ENCODE measurements around the gene PHLPP1. TPM values are rescaled to one million over a fixed set of nuclear protein-coding genes. Genes with fewer than 3 reads are reported as not detected.

PHLPP1 gene
- total RNA-seq, 1 experiment from 2014 or later = 39.9 TPM

DNA sequence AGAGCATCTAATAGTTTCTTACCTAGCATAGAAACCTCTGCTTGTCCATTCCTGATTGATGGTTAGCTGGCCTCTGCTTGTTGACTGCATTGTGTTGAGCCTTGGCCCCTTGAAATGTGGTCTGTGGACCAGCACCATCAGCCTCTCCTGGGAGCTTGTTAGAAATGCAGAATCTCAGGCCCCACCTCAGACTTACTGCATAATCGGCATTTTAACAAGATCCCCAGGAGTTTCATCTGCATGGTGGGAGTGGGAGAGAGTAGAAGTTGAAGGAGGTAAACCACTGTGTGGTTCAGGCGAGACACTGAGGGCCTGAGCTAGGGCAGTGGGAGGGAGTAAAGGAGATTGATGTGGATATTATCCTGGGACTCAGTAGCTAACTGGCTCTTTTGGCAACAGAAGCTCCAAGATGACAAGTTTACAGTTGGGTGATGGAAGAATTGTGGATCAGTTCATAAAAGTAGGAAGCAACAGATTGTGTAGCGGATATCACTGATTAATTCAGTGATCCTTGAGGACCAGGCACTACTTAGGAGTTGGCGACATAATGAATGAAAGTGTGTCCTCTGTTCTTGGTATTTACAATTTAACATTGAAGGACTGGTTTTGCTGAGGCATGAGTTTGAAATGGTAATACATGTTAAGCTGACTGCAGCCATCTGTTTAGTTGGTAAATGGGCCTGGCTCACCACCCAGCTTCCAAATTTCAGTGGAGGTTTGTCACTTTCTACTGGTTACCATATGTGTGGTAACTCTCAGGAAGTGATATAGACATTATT is 20.9 kb downstream of the PHLPP1 start:
- no peak overlapping the region for H3T11ph ChIP-seq (ENCODE audit: low read length)
- H3K36me3 Mint-ChIP-seq (ENCODE audit: insufficient read depth in 1 of 3, low read depth in 3 of 3) = peaks cover 11 to 33% (median 19%) of the 10 kb centered on the region in 3 experiments
- H4K5ac ChIP-seq (ENCODE audit: insufficient read length, low read depth, low read length) = no peak overlapping the region
- no peak overlapping the region for H2AFZ ChIP-seq (ENCODE audit: low read length)
- no peak overlapping the region for H2BK20ac ChIP-seq (ENCODE audit: low read depth, low read length, poor library complexity, severe bottlenecking)
- WGBS (ENCODE audit: extremely low coverage, insufficient read length, low lambda C conversion rate) = no CpG with 5 or more reads among the region's 4 CpGs
- peaks cover 6 to 20% of the 10 kb centered on the region in 2 experiments for H3K9me3 Mint-ChIP-seq
- H3K4ac ChIP-seq (ENCODE audit: low read depth, low read length) = no peak overlapping the region
- H3K23me2 ChIP-seq (ENCODE audit: insufficient read length, low read depth, low read length, poor library complexity, severe bottlenecking) = no peaks in the 10 kb centered on the region
- H3K79me1 ChIP-seq (ENCODE audit: insufficient read depth, low read depth, low read length, poor library complexity, severe bottlenecking) = peaks cover 7% of the 10 kb centered on the region
- H3K4me3 Mint-ChIP-seq = no peak overlapping the region; a peak in 1 of 5 replicates
- no peak for DNase-seq
- no peak overlapping the region for H3K9ac ChIP-seq (ENCODE audit: extremely low read depth, insufficient read length, low read length)
- no peak overlapping the region for H2BK15ac ChIP-seq (ENCODE audit: low read depth, low read length)
- H3K14ac ChIP-seq (ENCODE audit: insufficient read depth, low read length) = no peak overlapping the region
- no peak overlapping the region for H3K4me2 ChIP-seq (ENCODE audit: insufficient read depth, insufficient read length, low read length)
- H3K9me3 ChIP-seq (ENCODE audit: control insufficient read depth, low read depth, low read length) = no peaks in the 10 kb centered on the region
- H3K27ac ChIP-seq (ENCODE audit: insufficient read length, low read depth, low read length) = peak overlapping the region; percentile 66
- H3K79me2 ChIP-seq (ENCODE audit: insufficient read depth, low read length) = peaks cover 78% of the 10 kb centered on the region; the same call in 1 of the 2 replicates
- H3K4me1 ChIP-seq (ENCODE audit: insufficient read depth, low read length) = peaks cover 19% of the 10 kb centered on the region
- no peak overlapping the region for H4K8ac ChIP-seq (replicated peaks; ENCODE audit: insufficient read length, low read depth, low read length)
- H3K4me1 Mint-ChIP-seq = peaks cover 61 to 65% of the 10 kb centered on the region in 2 experiments
- H4K91ac ChIP-seq (ENCODE audit: insufficient read length, low read depth, low read length) = no peak overlapping the region
- no peak overlapping the region for H2BK12ac ChIP-seq (ENCODE audit: insufficient read length, low read depth, low read length)
- no peak overlapping the region for H3K56ac ChIP-seq (ENCODE audit: insufficient read length, low read depth, low read length)
- H3K18ac ChIP-seq (ENCODE audit: insufficient read length, low read depth, low read length) = no peak overlapping the region
- peak overlapping the region; percentile 46 for H2BK5ac ChIP-seq (ENCODE audit: insufficient read length, low read length)
- no peak overlapping the region for H2BK120ac ChIP-seq (ENCODE audit: low read depth, low read length, poor library complexity, severe bottlenecking)
- TF ChIP-seq, protein P1, sequence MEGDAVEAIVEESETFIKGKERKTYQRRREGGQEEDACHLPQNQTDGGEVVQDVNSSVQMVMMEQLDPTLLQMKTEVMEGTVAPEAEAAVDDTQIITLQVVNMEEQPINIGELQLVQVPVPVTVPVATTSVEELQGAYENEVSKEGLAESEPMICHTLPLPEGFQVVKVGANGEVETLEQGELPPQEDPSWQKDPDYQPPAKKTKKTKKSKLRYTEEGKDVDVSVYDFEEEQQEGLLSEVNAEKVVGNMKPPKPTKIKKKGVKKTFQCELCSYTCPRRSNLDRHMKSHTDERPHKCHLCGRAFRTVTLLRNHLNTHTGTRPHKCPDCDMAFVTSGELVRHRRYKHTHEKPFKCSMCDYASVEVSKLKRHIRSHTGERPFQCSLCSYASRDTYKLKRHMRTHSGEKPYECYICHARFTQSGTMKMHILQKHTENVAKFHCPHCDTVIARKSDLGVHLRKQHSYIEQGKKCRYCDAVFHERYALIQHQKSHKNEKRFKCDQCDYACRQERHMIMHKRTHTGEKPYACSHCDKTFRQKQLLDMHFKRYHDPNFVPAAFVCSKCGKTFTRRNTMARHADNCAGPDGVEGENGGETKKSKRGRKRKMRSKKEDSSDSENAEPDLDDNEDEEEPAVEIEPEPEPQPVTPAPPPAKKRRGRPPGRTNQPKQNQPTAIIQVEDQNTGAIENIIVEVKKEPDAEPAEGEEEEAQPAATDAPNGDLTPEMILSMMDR (conservative IDR thresholded peaks at IDR 0.05) = no peak
- H3K27ac Mint-ChIP-seq = peak overlapping the region; percentile 3 to 85 (median 9); a peak in 6 of 7 replicates
- H2AK5ac ChIP-seq (ENCODE audit: insufficient read length, low read length) = peak overlapping the region; percentile 79
- no peaks in the 10 kb centered on the region for H3K27me3 ChIP-seq (ENCODE audit: insufficient read depth, low read length)
- H3K27me3 Mint-ChIP-seq (ENCODE audit: low read depth) = no peaks in the 10 kb centered on the region
- no peak overlapping the region for H3K23ac ChIP-seq (ENCODE audit: insufficient read length, low read depth, low read length)
- peaks cover 2% of the 10 kb centered on the region for H4K20me1 ChIP-seq (ENCODE audit: control insufficient read depth, insufficient read depth, insufficient read length)

Measured in H9 (cell line).